Right atrium auricular region (tissue), 2 donors: ENCODE measurements around the gene VIPR2. TPM values are rescaled to one million over a fixed set of nuclear protein-coding genes. Genes with fewer than 3 reads are reported as not detected.

Source experiments
- DNase-seq: peaks from one replicate; pipeline ENCODE4 v3.0.0-alpha.2; 2019; ENCODE audit warnings: low spot score
- H3K27ac ChIP-seq, 2 donors: fragments of 200-600 bp; sonication (generic); 1 replicate in 1 of 2; 2 replicates in 1 of 2; pipeline ENCODE4 v1.5.1; 2016 to 2019
- H3K27me3 ChIP-seq, 2 donors: fragments of 200-600 bp; sonication (generic); one replicate each; pipeline versions ENCODE4 v1.5.1 to v1.6.0; 2017 to 2019
- H3K36me3 ChIP-seq: fragments of 200-600 bp; sonication (generic); one replicate; pipeline ENCODE4 v1.5.1; 2016
- H3K4me1 ChIP-seq, 2 donors: fragments of 200-600 bp; sonication (generic); one replicate each; pipeline versions ENCODE4 v1.5.1 to v1.6.0; 2017 to 2019
- H3K4me3 ChIP-seq, 2 donors: fragments of 200-600 bp; sonication (generic); 1 replicate in 1 of 2; 2 replicates in 1 of 2; pipeline ENCODE4 v1.5.1; 2017 to 2019; ENCODE audit warnings: mild to moderate bottlenecking in 1 of 2, moderate library complexity in 1 of 2
- H3K9me3 ChIP-seq, 2 donors: fragments of 200-600 bp; sonication (generic); one replicate each; pipeline ENCODE4 v1.5.1; 2019
- CTCF ChIP-seq, 2 donors: fragments of 200-600 bp; sonication (generic); IDR thresholded peaks; one replicate each; pipeline ENCODE4 v1.5.1; 2019; ENCODE audit warnings: antibody characterized with exemption in 2 of 2
- total RNA-seq, 2 donors: library from RNA; depleted of rRNA; stranded (reverse); fragments of >200 nt; gene quantifications; one replicate each; pipeline ENCODE4 v1.1.0, GENCODE V29; 2016

The VIPR2 gene
- total RNA-seq, 2 donors from 2014 or later = 3.8 to 13.4 TPM

- peak overlapping the region; percentile 65 to 81 for H3K27ac ChIP-seq
- peaks cover 0 to 40% of the 10 kb centered on the region in 2 donors for H3K4me1 ChIP-seq
- no peaks in the 10 kb centered on the region for H3K36me3 ChIP-seq
- TF ChIP-seq CTCF (IDR thresholded peaks at IDR 0.05) = no peak
- no peaks in the 10 kb centered on the region for H3K9me3 ChIP-seq
- DNase-seq = peak; percentile 88
- H3K27me3 ChIP-seq = no peaks in the 10 kb centered on the region
- H3K4me3 ChIP-seq = no peak overlapping the region
Measured at GRCh38 chr7:159068488-159068811, 76.2 kb downstream of the VIPR2 start.

- Histone ChIP-seq H3K9me3 (no peaks in the 10 kb centered on the region), H3K27ac (peak overlapping the region; percentile 65 to 81), H3K27me3 (no peaks in the 10 kb centered on the region), H3K36me3 (no peaks in the 10 kb centered on the region), H3K4me3 (no peak overlapping the region), H3K4me1 (peaks cover 0 to 40% of the 10 kb centered on the region in 2 donors)
- no peak for TF ChIP-seq CTCF (IDR thresholded peaks at IDR 0.05)
- no peak for DNase-seq
Measured at GRCh38 chr7:159067576-159068487, 76.8 kb downstream of the VIPR2 start.

GRCh38 chr7:159066816-159067575 is 77.7 kb downstream of the VIPR2 start:
- TF ChIP-seq CTCF (IDR thresholded peaks at IDR 0.05) = no peak
- Histone ChIP-seq H3K4me1 (peaks cover 0 to 40% of the 10 kb centered on the region in 2 donors), H3K27ac (peak overlapping the region in 1 of 2 donors; percentile 81), H3K27me3 (no peaks in the 10 kb centered on the region), H3K4me3 (no peak overlapping the region), H3K36me3 (no peaks in the 10 kb centered on the region), H3K9me3 (no peaks in the 10 kb centered on the region)
- no peak for DNase-seq

GRCh38 chr7:159065852-159066480 is 78.7 kb downstream of the VIPR2 start:
- no peak for TF ChIP-seq CTCF (IDR thresholded peaks at IDR 0.05)

GRCh38 chr7:159064816-159065510 is 79.7 kb downstream of the VIPR2 start:
- Histone ChIP-seq H3K27ac (peak overlapping the region; percentile 42 to 64), H3K4me3 (no peak overlapping the region), H3K36me3 (no peaks in the 10 kb centered on the region), H3K4me1 (peaks cover 0 to 29% of the 10 kb centered on the region in 2 donors), H3K27me3 (no peaks in the 10 kb centered on the region), H3K9me3 (no peaks in the 10 kb centered on the region)
- no peak for TF ChIP-seq CTCF (IDR thresholded peaks at IDR 0.05)
- DNase-seq = peak; percentile 65

More at GRCh38 chr7:159065852-159066480, 78.7 kb downstream of the VIPR2 start:
- Histone ChIP-seq H3K27ac (peak overlapping the region in 1 of 2 donors; percentile 64), H3K27me3 (no peaks in the 10 kb centered on the region), H3K4me1 (peaks cover 0 to 39% of the 10 kb centered on the region in 2 donors), H3K36me3 (no peaks in the 10 kb centered on the region), H3K4me3 (no peak overlapping the region), H3K9me3 (no peaks in the 10 kb centered on the region)
- no peak for DNase-seq
